K562 (cell line): ENCODE data around the gene SLC38A2. TPM values are rescaled to one million over a fixed set of nuclear protein-coding genes. Genes with fewer than 3 reads are reported as not detected.
A peak's percentile ranks its signal among the peaks of the same experiment; 100 is the strongest.

Source experiments
- EHMT2 ChIP-seq: fragments of 450-650 bp; IDR thresholded peaks from 2 replicates; pipeline ENCODE4 v1.6.1; 2018; ENCODE audit warnings: antibody characterized with exemption
- FOXM1 ChIP-seq, 2 experiments: fragments of 450-650 bp in 1 of 2; sonication (generic) in 1 of 2; formaldehyde crosslinking in 1 of 2; IDR thresholded peaks; 2 replicates each; pipeline versions ENCODE4 v1.6.1 to v1.9.0; 2017 to 2022; ENCODE audit warnings: low read depth in 2 of 2, mild to moderate bottlenecking in 2 of 2, missing genetic modification reagents in 1 of 2, moderate library complexity in 1 of 2
- GABPB1 ChIP-seq: sonication (generic); formaldehyde crosslinking; IDR thresholded peaks from 2 replicates; pipeline ENCODE4 v1.8.0; 2022; ENCODE audit warnings: mild to moderate bottlenecking, missing genetic modification reagents
- KLF1 ChIP-seq: fragments of 450-650 bp; IDR thresholded peaks from 2 replicates; pipeline ENCODE4 v1.6.1; 2016; ENCODE audit warnings: missing genetic modification characterization, missing compliant biosample characterization
- KLF10 ChIP-seq: fragments of 250-450 bp; sonication (Bioruptor Pico); IDR thresholded peaks from 2 replicates; pipeline ENCODE4 v1.6.1; 2021; ENCODE audit warnings: matching md5 sums
- MAFG ChIP-seq: fragments of 450-650 bp; conservative IDR thresholded peaks from 2 replicates; pipeline ENCODE4 v1.6.1; 2016; ENCODE audit warnings: missing genetic modification characterization, missing compliant biosample characterization
- NCOA2 ChIP-seq, 2 experiments: fragments of 450-650 bp; IDR thresholded peaks; 2 replicates each; pipeline ENCODE4 v1.6.1; 2018; ENCODE audit warnings: mild to moderate bottlenecking in 2 of 2, moderate library complexity in 1 of 2; ENCODE audit not compliant: partially characterized antibody in 2 of 2
- POLR2G ChIP-seq: fragments of 200-400 bp; formaldehyde crosslinking; IDR thresholded peaks from 2 replicates; pipeline ENCODE4 v1.6.1; 2017; ENCODE audit warnings: low read depth, mild to moderate bottlenecking, antibody characterized with exemption, low read length, moderate library complexity
- SMAD1 ChIP-seq: fragments of 150-350 bp; IDR thresholded peaks from 2 replicates; pipeline ENCODE4 v1.6.1; 2014; ENCODE audit warnings: low read length, low read depth; ENCODE audit not compliant: partially characterized antibody
- SMAD3 ChIP-seq: fragments of 450-650 bp; formaldehyde crosslinking; conservative IDR thresholded peaks from 2 replicates; pipeline ENCODE4 v1.4.0; 2020; ENCODE audit warnings: mild to moderate bottlenecking
- TCF7 ChIP-seq: sonication (generic); IDR thresholded peaks from 2 replicates; pipeline ENCODE4 v1.6.1; 2016; ENCODE audit warnings: antibody characterized with exemption, borderline replicate concordance
- U2AF1 ChIP-seq: fragments of 200-400 bp; formaldehyde crosslinking; optimal IDR thresholded peaks from 2 replicates; pipeline ENCODE3; 2017; ENCODE audit warnings: mild to moderate bottlenecking, low read depth, low read length, moderate library complexity
- ZNF41 ChIP-seq: fragments of 250-450 bp; sonication (Bioruptor Pico); conservative IDR thresholded peaks from 2 replicates; pipeline ENCODE4 v1.4.0; 2020; ENCODE audit warnings: mild to moderate bottlenecking
- ZNF444 ChIP-seq: fragments of 250-450 bp; sonication (Bioruptor Pico); IDR thresholded peaks from 2 replicates; pipeline ENCODE4 v1.4.0; 2020; ENCODE audit warnings: mild to moderate bottlenecking, moderate library complexity
- ZNF551 ChIP-seq: fragments of 250-450 bp; sonication (Bioruptor Pico); IDR thresholded peaks from 2 replicates; pipeline ENCODE4 v1.5.0; 2021; ENCODE audit warnings: mild to moderate bottlenecking, moderate library complexity
- ZNF707 ChIP-seq: fragments of 250-450 bp; sonication (Bioruptor Pico); conservative IDR thresholded peaks from 2 replicates; pipeline ENCODE4 v1.8.0; 2022; ENCODE audit warnings: inconsistent platforms, mild to moderate bottlenecking, moderate library complexity
- ZNF778 ChIP-seq: fragments of 450-650 bp; formaldehyde crosslinking; IDR thresholded peaks from 2 replicates; pipeline ENCODE4 v1.4.0; 2020; ENCODE audit warnings: mild to moderate bottlenecking, moderate library complexity
- polyA plus RNA-seq, 8 experiments: library from polyadenylated mRNA; depleted of rRNA in 4 of 8; stranded (reverse) in 5 of 8; unstranded in 3 of 8; fragments of >200 nt; fragmentation: Nextera tagmentation in 2 of 8; fragmentation: Illumina TruSeq in 1 of 8; extraction: Ambion mirVana in 2 of 8; extraction: Trizol in 1 of 8; gene quantifications; 2 replicates each; pipeline versions ENCODE4 v1.2.1 to v1.2.3, GENCODE V29; 2011 to 2014; ENCODE audit warnings: inconsistent platforms in 1 of 8, missing spikeins in 1 of 8
- total RNA-seq, 7 experiments: library from RNA; depleted of rRNA in 6 of 7; stranded (reverse); fragments of >200 nt in 6 of 7; fragmentation: Illumina TruSeq in 2 of 7; extraction: Trizol in 2 of 7; gene quantifications; 2 replicates each; pipeline versions ENCODE4 v1.2.1 to v1.2.3, GENCODE V29; 2011 to 2021; ENCODE audit warnings: low replicate concordance in 1 of 7
- TF ChIP-seq, protein P1 (sequence below): IDR thresholded peaks from 3 replicates; pipeline ENCODE4 v1.6.1; 2011; ENCODE audit warnings: borderline replicate concordance, mild to moderate bottlenecking; ENCODE audit not compliant: insufficient read length, insufficient read depth
- TF ChIP-seq, protein P2 (sequence below): sonication (generic); formaldehyde crosslinking; IDR thresholded peaks from 2 replicates; pipeline ENCODE4 v1.8.1; 2023; ENCODE audit warnings: mild to moderate bottlenecking, missing genetic modification reagents
- TF ChIP-seq, protein P3 (sequence below): fragments of 250-450 bp; sonication (Bioruptor Pico); IDR thresholded peaks from 2 replicates; pipeline ENCODE4 v1.5.0; 2021; ENCODE audit warnings: mild to moderate bottlenecking, borderline replicate concordance

The SLC38A2 gene
- total and polyA plus RNA-seq, 9 of the 15 experiments (the other 6 are each of a cell fraction or from before 2014, with no cell fraction given) = 98.7 to 292 (median 143) TPM

- TF ChIP-seq GABPB1 (CRISPR knock-in tag) (peak; percentile 79), SMAD1 (peak; percentile 75), U2AF1 (no peak), ZNF551 (CRISPR knock-in tag) (no peak), ZNF778 (CRISPR knock-in tag) (no peak), KLF10 (no peak), FOXM1 (IDR thresholded peaks at IDR 0.05; ENCODE audit: low read depth) (no peak), FOXM1 (CRISPR knock-in tag; IDR thresholded peaks at IDR 0.05; ENCODE audit: low read depth) (0 out of 2 replicates have a peak, but pooled peaks have one; percentile 10), ZNF41 (0 out of 2 replicates have a peak, but pooled peaks have one; percentile 13), NCOA2 (IDR thresholded peaks at IDR 0.05; ENCODE audit: partially characterized antibody in 2 of 2) (no peak), EHMT2 (no peak), ZNF707 (no peak), KLF1 (tag) (peak; percentile 60; the same call in 1 of the 2 replicates), SMAD3 (no peak), MAFG (tag) (no peak), TCF7 (no peak), ZNF444 (no peak), POLR2G (peak; percentile 85)
- TF ChIP-seq, protein P1, sequence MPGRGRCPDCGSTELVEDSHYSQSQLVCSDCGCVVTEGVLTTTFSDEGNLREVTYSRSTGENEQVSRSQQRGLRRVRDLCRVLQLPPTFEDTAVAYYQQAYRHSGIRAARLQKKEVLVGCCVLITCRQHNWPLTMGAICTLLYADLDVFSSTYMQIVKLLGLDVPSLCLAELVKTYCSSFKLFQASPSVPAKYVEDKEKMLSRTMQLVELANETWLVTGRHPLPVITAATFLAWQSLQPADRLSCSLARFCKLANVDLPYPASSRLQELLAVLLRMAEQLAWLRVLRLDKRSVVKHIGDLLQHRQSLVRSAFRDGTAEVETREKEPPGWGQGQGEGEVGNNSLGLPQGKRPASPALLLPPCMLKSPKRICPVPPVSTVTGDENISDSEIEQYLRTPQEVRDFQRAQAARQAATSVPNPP = no peak
- TF ChIP-seq, protein P2, sequence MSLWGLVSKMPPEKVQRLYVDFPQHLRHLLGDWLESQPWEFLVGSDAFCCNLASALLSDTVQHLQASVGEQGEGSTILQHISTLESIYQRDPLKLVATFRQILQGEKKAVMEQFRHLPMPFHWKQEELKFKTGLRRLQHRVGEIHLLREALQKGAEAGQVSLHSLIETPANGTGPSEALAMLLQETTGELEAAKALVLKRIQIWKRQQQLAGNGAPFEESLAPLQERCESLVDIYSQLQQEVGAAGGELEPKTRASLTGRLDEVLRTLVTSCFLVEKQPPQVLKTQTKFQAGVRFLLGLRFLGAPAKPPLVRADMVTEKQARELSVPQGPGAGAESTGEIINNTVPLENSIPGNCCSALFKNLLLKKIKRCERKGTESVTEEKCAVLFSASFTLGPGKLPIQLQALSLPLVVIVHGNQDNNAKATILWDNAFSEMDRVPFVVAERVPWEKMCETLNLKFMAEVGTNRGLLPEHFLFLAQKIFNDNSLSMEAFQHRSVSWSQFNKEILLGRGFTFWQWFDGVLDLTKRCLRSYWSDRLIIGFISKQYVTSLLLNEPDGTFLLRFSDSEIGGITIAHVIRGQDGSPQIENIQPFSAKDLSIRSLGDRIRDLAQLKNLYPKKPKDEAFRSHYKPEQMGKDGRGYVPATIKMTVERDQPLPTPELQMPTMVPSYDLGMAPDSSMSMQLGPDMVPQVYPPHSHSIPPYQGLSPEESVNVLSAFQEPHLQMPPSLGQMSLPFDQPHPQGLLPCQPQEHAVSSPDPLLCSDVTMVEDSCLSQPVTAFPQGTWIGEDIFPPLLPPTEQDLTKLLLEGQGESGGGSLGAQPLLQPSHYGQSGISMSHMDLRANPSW (CRISPR knock-in tag) = no peak
- TF ChIP-seq, protein P3, sequence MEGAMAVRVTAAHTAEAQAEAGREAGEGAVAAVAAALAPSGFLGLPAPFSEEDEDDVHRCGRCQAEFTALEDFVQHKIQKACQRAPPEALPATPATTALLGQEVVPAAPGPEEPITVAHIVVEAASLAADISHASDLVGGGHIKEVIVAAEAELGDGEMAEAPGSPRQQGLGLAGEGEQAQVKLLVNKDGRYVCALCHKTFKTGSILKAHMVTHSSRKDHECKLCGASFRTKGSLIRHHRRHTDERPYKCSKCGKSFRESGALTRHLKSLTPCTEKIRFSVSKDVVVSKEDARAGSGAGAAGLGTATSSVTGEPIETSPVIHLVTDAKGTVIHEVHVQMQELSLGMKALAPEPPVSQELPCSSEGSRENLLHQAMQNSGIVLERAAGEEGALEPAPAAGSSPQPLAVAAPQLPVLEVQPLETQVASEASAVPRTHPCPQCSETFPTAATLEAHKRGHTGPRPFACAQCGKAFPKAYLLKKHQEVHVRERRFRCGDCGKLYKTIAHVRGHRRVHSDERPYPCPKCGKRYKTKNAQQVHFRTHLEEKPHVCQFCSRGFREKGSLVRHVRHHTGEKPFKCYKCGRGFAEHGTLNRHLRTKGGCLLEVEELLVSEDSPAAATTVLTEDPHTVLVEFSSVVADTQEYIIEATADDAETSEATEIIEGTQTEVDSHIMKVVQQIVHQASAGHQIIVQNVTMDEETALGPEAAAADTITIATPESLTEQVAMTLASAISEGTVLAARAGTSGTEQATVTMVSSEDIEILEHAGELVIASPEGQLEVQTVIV = no peak
Observed at GRCh38 chr12:46382964-46383653, 10.5 kb upstream of the SLC38A2 start (continued).
